COLO829 (cell line): Measurements from ENCODE around the gene ARCN1.
A peak's percentile ranks its signal among the peaks of the same experiment; 100 is the strongest.

ENCODE experiments used
- DNase-seq: peaks from one replicate; pipeline ENCODE4 v3.0.0; 2012; ENCODE audit warnings: low spot score

Gene ARCN1

GRCh38 chr11:118572061-118572980, at the start of gene ARCN1:
ARCN1 (plus strand) TSS chr11:118572409; CDS start chr11:118572548, 139 bp downstream.
- DNase-seq, result peak; percentile 63

GRCh38 chr11:118522571-118523072, 49.6 kb upstream of the ARCN1 start:
- no peak for DNase-seq

- no peak for DNase-seq
These were observed 47.9 kb upstream of the ARCN1 start for GRCh38 chr11:118524356-118524755.

- no peak for DNase-seq
These were observed 47.3 kb upstream of the ARCN1 start for GRCh38 chr11:118524757-118525470.

- no peak for DNase-seq
These were observed 45.5 kb upstream of the ARCN1 start for GRCh38 chr11:118526688-118527087.

GRCh38 chr11:118527109-118527508, 45.1 kb upstream of the ARCN1 start, which contains the start of gene TTC36:
TTC36 (plus strand) TSS chr11:118527474; CDS start chr11:118527495, 21 bp downstream.
- no peak for DNase-seq

- DNase-seq, result no peak
These were observed 43.7 kb upstream of the ARCN1 start for GRCh38 chr11:118528511-118528910.

GRCh38 chr11:118529584-118530175, 42.5 kb upstream of the ARCN1 start:
- no peak for DNase-seq

GRCh38 chr11:118530180-118530682, 42.0 kb upstream of the ARCN1 start:
- no peak for DNase-seq

- no peak for DNase-seq
These were observed 41.3 kb upstream of the ARCN1 start, which contains the start of gene TMEM25 for GRCh38 chr11:118530683-118531596. TMEM25 (plus strand) TSS chr11:118531192; CDS start chr11:118531802, 610 bp downstream.

- no peak for DNase-seq
These were observed 40.6 kb upstream of the ARCN1 start for GRCh38 chr11:118531597-118532084.

GRCh38 chr11:118532091-118532490, 40.1 kb upstream of the ARCN1 start:
- no peak for DNase-seq

- no peak for DNase-seq
These were observed 39.1 kb upstream of the ARCN1 start for GRCh38 chr11:118532852-118533768.

GRCh38 chr11:118533769-118534729, 38.2 kb upstream of the ARCN1 start:
- peak; percentile 75 for DNase-seq

GRCh38 chr11:118535261-118535660, 36.9 kb upstream of the ARCN1 start:
- no peak for DNase-seq

GRCh38 chr11:118536726-118537125, 35.5 kb upstream of the ARCN1 start:
- no peak for DNase-seq

GRCh38 chr11:118537409-118537980, 34.7 kb upstream of the ARCN1 start:
- no peak for DNase-seq

- DNase-seq, result no peak
These were observed 28.1 kb upstream of the ARCN1 start for GRCh38 chr11:118544010-118544646.
